Esophagus (tissue), 2 donors: ENCODE results near the gene CHKB. TPM values are rescaled to one million over a fixed set of nuclear protein-coding genes. Genes with fewer than 3 reads are reported as not detected.

Source experiments
- H3K27ac ChIP-seq, 2 donors: one replicate each; pipeline ENCODE4 v1.5.1; 2013; ENCODE audit warnings: low read depth in 2 of 2, mild to moderate bottlenecking in 2 of 2, inconsistent platforms in 1 of 2, low read length in 1 of 2, moderate library complexity in 1 of 2
- H3K27me3 ChIP-seq, 2 donors: one replicate each; pipeline ENCODE4 v1.6.1; 2013; ENCODE audit warnings: low read length in 2 of 2, control low read depth in 1 of 2, mild to moderate bottlenecking in 1 of 2; ENCODE audit not compliant: insufficient read depth in 2 of 2, control insufficient read depth in 1 of 2
- H3K36me3 ChIP-seq, 2 donors: one replicate each; pipeline ENCODE4 v1.6.1; 2013; ENCODE audit warnings: low read length in 1 of 2; ENCODE audit not compliant: control insufficient read depth in 2 of 2, insufficient read depth in 2 of 2
- H3K4me1 ChIP-seq, 2 donors: one replicate each; pipeline ENCODE4 v1.6.1; 2013; ENCODE audit warnings: low read length in 1 of 2; ENCODE audit not compliant: control insufficient read depth in 2 of 2, insufficient read depth in 2 of 2
- H3K4me3 ChIP-seq, 2 donors: one replicate each; pipeline ENCODE4 v1.5.1; 2013; ENCODE audit warnings: low read length in 2 of 2, mild to moderate bottlenecking in 2 of 2, low read depth in 1 of 2, moderate library complexity in 1 of 2
- H3K9me3 ChIP-seq, 2 donors: one replicate each; pipeline ENCODE4 v1.6.1; 2013; ENCODE audit warnings: mild to moderate bottlenecking in 2 of 2, low read depth in 1 of 2, low read length in 1 of 2, moderate library complexity in 1 of 2; ENCODE audit not compliant: control insufficient read depth in 2 of 2, insufficient read depth in 1 of 2
- WGBS, 2 donors: extraction: QIAGEN DNeasy Blood & Tissue Kit; methylation state at CpG; one replicate each; pipeline ENCODE4 v1.1.7; 2013; 5-methylcytosine and 5-hydroxymethylcytosine counted together
- polyA plus RNA-seq, 2 donors: library from polyadenylated mRNA; stranded (reverse); fragments of 200-250 nt; gene quantifications; one replicate each; pipeline ENCODE4 v1.2.3, GENCODE V29; 2013
- donor health status: healthy with polysubstance abuse.
- donor health status: Bipolar disorder and iron deficiency.

CHKB gene
- polyA plus RNA-seq, 2 donors, result 50.1 to 110 TPM

GRCh38 chr22:50600538-50600937 lies 17.9 kb upstream of the CHKB start, which contains the start of gene MAPK8IP2:
Gene MAPK8IP2, plus strand, starts transcription at chr22:50600793. Its CDS starts 26 bp downstream, at chr22:50600819.
- Histone ChIP-seq H3K9me3 (no peaks in the 10 kb centered on the region), H3K27ac (no peak within 1 kb of the TSS), H3K4me3 (peak within 1 kb of the TSS in 1 of 2 donors; percentile 60), H3K27me3 (peaks cover 0 to 7% of the 10 kb centered on the region in 2 donors), H3K4me1 (peaks cover 4 to 5% of the 10 kb centered on the region in 2 donors), H3K36me3 (peaks cover 0 to 4% of the 10 kb centered on the region in 2 donors)
- WGBS, 2 donors, result 0 to 1% methylated on average over 18 to 57 of the region's 61 CpGs

DNA sequence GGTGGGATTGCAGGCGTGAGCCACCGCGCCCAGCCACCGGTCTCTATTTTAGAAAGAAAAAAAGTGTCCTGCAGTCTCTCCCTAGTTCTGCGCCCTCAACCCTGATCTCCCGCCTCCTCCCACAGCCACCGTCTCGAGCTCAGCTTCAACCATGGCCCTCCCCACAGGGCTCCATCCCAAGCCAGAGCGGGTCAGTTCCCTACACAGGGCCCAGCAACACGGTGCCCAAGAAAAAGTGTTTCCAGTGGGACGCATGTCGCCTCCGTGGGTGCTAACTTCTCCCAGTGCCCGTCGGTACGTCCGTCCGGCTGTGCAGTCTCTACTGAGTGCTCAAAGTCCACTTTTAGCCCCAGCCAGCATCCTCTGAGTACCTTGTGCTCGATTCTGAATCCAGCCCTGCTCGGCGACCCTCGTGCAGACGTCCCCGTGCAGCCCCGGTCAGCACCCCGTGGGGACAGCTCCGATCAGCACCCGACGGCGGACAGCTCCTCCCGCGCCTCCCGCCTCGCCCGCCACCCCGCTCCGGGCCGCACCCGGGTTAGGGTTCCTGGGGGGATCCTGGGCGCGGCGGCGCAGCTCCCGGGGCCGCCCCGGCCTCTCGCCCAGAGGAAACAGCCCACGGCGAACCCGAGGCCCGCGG lies 17.3 kb upstream of the CHKB start:
- WGBS, 2 donors, result 15 to 16% methylated on average over 52 of the region's 52 CpGs
- peaks cover 0 to 7% of the 10 kb centered on the region in 2 donors for H3K27me3 ChIP-seq
- no peak overlapping the region for H3K27ac ChIP-seq
- peaks cover 4 to 5% of the 10 kb centered on the region in 2 donors for H3K4me1 ChIP-seq
- H3K9me3 ChIP-seq, result no peaks in the 10 kb centered on the region
- H3K4me3 ChIP-seq, result peak overlapping the region in 1 of 2 donors; percentile 60
- peaks cover 0 to 4% of the 10 kb centered on the region in 2 donors for H3K36me3 ChIP-seq

- 82 to 90% methylated on average over 5 of the region's 5 CpGs for WGBS, 2 donors
- peaks cover 4 to 5% of the 10 kb centered on the region in 2 donors for H3K4me1 ChIP-seq
- H3K9me3 ChIP-seq, result no peaks in the 10 kb centered on the region
- H3K27ac ChIP-seq, result no peak overlapping the region
- peaks cover 0 to 3% of the 10 kb centered on the region in 2 donors for H3K27me3 ChIP-seq
- no peak overlapping the region for H3K4me3 ChIP-seq
- peaks cover 0 to 4% of the 10 kb centered on the region in 2 donors for H3K36me3 ChIP-seq
These were observed 14.4 kb upstream of the CHKB start for GRCh38 chr22:50597097-50597496.

DNA sequence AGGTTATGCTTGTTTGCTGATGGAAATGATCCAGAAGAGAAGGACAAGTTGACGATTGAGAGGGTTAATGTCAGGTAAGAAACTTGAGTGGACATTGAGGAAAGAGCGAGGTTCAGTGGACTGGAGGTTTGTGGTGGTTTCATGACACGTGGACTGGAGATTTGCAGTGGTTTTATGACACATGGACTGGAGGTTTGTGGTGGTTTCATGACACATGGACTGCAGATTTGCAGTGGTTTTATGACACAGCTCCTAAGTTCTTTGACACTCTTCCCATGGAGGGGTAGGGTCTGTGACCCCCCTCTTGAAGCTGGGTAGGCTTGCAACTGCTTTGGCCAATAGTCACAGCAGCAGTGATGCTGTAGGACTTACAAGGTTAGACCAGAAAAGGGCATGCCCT lies 12.5 kb upstream of the CHKB start:
- WGBS, 2 donors, result 86 to 88% methylated on average over 3 of the region's 3 CpGs
- peaks cover 0 to 3% of the 10 kb centered on the region in 2 donors for H3K27me3 ChIP-seq

DNA sequence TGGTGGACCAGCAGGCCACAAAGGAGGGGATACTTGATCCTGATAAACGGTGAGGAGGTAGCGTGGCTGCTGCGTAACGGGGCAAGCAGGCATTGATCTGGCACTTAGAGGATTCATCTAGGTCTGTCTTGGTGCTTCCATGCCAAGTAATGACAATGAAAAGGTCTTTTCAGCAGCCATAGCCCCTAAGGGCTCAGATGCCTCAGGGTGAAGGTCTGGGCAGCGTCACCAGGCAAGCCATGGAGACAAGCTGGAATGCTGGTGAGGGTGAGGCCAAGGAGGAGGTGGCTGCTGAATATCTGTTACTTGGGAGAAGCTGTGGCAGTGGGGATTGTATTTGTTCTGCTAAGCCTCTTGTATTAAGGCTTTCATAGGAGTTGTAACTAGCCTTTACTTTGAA lies 4.8 kb upstream of the CHKB start:
- Histone ChIP-seq H3K36me3 (no peaks in the 10 kb centered on the region), H3K27me3 (no peaks in the 10 kb centered on the region), H3K27ac (no peak overlapping the region), H3K4me3 (no peak overlapping the region), H3K4me1 (peaks cover 0 to 5% of the 10 kb centered on the region in 2 donors), H3K9me3 (no peaks in the 10 kb centered on the region)
- WGBS, 2 donors, result 94% methylated on average over 5 of the region's 5 CpGs

More for the DNA sequence above, 12.5 kb upstream of the CHKB start:
- H3K9me3 ChIP-seq, result no peaks in the 10 kb centered on the region
- H3K27ac ChIP-seq, result no peak overlapping the region
- H3K36me3 ChIP-seq, result peaks cover 0 to 4% of the 10 kb centered on the region in 2 donors
- H3K4me3 ChIP-seq, result no peak overlapping the region
- peaks cover 4% of the 10 kb centered on the region in 2 donors for H3K4me1 ChIP-seq

DNA sequence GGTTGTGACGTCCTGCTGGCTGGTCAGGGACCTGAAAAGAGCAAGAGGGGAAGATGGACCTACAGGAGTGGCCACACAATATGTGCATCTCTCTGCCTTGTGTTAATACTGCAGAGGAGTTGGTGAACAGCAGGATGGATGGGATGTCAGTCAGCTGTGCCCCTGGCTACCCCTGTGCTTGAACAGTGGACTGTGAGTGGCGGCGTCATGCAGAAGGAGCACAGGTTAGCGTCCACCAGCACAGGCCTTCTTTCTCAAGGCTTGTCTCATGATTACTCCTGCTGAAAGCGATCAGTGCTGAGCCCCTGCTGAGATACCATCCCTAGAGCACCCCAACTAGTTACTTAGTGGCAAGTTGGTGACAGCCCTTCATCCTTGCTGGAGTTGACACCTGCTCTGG lies 3.8 kb upstream of the CHKB start:
- no peak overlapping the region for H3K27ac ChIP-seq
- H3K4me3 ChIP-seq, result no peak overlapping the region
- no peaks in the 10 kb centered on the region for H3K27me3 ChIP-seq
- WGBS, 2 donors, result 78 to 86% methylated on average over 5 of the region's 5 CpGs
- H3K9me3 ChIP-seq, result no peaks in the 10 kb centered on the region
- peaks cover 0 to 1% of the 10 kb centered on the region in 2 donors for H3K36me3 ChIP-seq
- peaks cover 0 to 11% of the 10 kb centered on the region in 2 donors for H3K4me1 ChIP-seq

DNA sequence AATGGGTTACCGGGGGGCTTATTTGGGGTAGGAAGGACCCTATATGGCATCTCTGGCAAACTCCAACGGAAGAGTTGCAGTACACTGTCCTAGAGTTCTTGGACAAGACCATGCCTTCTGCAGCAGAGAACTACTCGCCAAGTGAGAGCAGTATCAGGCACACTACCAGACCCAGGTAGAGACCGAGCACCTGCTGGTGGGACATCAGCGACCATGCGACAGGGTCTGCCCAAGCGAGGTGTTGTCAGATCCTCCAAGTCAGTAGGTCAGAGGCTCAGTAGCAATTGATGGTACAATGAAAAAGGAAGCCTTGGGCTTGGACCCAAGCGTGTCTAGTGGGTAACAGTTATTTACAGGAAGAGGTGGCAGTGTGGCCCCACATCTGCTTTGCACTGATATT lies 3.1 kb upstream of the CHKB start:
- Histone ChIP-seq H3K27ac (no peak overlapping the region), H3K4me3 (no peak overlapping the region), H3K9me3 (no peaks in the 10 kb centered on the region), H3K27me3 (no peaks in the 10 kb centered on the region), H3K4me1 (peaks cover 0 to 13% of the 10 kb centered on the region in 2 donors), H3K36me3 (peaks cover 0 to 6% of the 10 kb centered on the region in 2 donors)
- WGBS, 2 donors, result 90 to 94% methylated on average over 8 of the region's 8 CpGs

DNA sequence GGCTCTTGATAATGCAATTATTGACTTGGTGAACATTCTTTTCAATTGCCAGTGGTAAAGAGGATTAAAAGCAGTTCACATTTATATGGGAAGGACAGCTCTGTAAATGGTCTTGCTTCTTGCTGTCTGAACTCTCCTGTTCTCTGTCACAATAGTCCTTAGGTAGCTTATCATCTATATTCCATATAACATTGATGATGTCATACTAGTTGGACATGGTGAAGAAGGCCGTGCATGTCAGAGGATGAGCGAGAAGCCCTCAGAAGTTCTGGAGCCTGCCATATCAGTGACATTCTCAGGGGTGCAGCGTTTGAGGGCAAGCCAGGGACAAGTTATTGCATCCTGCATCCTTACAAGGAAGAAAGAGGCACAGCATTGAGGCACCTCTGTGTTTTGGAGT lies 2.6 kb upstream of the CHKB start:
- Histone ChIP-seq H3K4me1 (peaks cover 0 to 13% of the 10 kb centered on the region in 2 donors), H3K4me3 (no peak overlapping the region), H3K9me3 (no peaks in the 10 kb centered on the region), H3K27ac (no peak overlapping the region), H3K27me3 (no peaks in the 10 kb centered on the region), H3K36me3 (peaks cover 0 to 6% of the 10 kb centered on the region in 2 donors)
- 88 to 92% methylated on average over 3 of the region's 3 CpGs for WGBS, 2 donors

DNA sequence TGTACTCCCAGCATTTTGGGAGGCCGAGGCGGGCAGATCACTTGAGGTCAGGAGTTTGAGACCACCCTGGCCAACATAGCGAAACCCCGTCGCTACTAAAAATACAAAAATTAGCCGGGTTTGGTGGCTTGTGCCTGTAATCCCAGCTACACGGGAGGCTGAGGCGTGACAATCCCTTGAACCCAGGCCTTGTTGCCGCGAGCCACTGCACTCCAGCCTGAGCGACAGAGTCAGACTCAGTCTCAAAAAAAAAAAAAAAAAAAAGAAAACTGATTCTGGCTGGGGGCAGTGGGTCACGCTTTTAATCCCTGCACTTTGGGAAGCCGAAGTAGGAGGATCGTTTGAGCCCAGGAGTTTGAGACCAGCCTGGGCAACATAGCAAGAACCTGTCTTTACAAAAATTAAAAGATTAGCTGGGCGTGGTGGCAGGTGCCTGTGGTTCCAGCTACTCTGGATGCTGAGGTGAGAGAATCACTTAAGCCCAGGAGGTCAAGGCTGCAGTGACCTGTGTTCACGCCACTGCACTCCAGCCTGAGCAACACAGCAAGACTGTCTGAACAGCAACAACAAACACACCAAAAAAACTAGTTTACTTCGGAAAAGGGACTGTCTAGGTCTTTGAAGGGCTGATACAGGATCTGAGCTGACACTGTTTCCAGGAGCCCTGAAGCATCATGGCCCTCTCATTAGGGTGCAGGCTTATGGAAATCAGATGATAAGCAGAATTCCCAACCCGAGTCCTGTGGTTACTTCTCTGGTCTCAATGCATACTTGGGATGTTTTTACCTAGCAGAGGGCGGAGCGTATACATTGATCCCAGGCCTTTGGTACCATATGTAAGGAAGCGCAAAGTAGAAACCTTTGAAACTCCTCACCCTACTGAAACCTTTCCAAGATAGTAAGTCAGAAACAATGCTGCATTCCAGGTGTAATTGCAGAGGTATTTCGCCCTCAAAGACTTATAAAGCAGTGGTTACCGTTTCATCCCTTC lies 1.8 kb upstream of the CHKB start:
- H3K4me3 ChIP-seq, result no peak overlapping the region
- 94% methylated on average over 23 of the region's 23 CpGs for WGBS, 2 donors
- peaks cover 0 to 6% of the 10 kb centered on the region in 2 donors for H3K36me3 ChIP-seq
- no peaks in the 10 kb centered on the region for H3K9me3 ChIP-seq
- no peaks in the 10 kb centered on the region for H3K27me3 ChIP-seq
- peaks cover 0 to 13% of the 10 kb centered on the region in 2 donors for H3K4me1 ChIP-seq
- H3K27ac ChIP-seq, result no peak overlapping the region
